Testis (tissue), 2 donors: ENCODE results near the gene MCRIP1.

Experiments used
- POLR2A ChIP-seq: fragments of 450-650 bp; IDR thresholded peaks from one replicate; pipeline ENCODE4 v1.6.1; 2017; ENCODE audit warnings: antibody characterized with exemption, mild to moderate bottlenecking, moderate library complexity
- TF ChIP-seq, protein P1 (sequence below), 3 experiments: fragments of 450-650 bp in 2 of 3; fragments of 200-600 bp in 1 of 3; sonication (generic) in 1 of 3; IDR thresholded peaks; one replicate each; pipeline ENCODE4 v1.5.1; 2016 to 2019; ENCODE audit warnings: antibody characterized with exemption in 3 of 3, mild to moderate bottlenecking in 2 of 3, moderate library complexity in 1 of 3

DNA sequence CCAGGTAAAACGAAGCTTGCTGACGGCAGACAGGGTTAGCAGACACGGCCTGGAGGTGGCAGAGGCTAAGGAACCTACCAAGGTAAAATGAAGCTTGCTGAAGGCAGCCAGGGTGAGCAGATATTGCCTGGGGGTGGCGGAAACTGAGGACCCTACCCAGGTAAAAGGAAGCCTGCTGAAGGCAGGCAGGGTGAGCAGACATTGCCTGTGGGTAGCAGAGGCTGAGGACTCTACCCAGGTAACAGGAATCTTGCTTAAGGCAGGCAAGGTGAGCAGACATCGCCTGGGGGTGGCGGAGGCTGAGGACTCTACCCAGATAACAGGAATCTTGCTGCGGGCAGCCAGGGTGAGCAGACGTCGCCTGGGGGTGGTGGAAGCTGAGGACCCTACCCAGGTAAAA lies 31.8 kb downstream of the MCRIP1 start:
- TF ChIP-seq, protein P1, sequence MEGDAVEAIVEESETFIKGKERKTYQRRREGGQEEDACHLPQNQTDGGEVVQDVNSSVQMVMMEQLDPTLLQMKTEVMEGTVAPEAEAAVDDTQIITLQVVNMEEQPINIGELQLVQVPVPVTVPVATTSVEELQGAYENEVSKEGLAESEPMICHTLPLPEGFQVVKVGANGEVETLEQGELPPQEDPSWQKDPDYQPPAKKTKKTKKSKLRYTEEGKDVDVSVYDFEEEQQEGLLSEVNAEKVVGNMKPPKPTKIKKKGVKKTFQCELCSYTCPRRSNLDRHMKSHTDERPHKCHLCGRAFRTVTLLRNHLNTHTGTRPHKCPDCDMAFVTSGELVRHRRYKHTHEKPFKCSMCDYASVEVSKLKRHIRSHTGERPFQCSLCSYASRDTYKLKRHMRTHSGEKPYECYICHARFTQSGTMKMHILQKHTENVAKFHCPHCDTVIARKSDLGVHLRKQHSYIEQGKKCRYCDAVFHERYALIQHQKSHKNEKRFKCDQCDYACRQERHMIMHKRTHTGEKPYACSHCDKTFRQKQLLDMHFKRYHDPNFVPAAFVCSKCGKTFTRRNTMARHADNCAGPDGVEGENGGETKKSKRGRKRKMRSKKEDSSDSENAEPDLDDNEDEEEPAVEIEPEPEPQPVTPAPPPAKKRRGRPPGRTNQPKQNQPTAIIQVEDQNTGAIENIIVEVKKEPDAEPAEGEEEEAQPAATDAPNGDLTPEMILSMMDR (IDR thresholded peaks at IDR 0.05): no peak
- TF ChIP-seq POLR2A: no peak
